NCI-H2081 treated with DMSO at 0.1 percent for 48 hours (cell line): ENCODE measurements around the gene SNRPA.

Experiments
- DNase-seq: peaks from one replicate; lab custom pipeline; 2025; lab: John Stamatoyannopoulos, UW

SNRPA gene

DNA sequence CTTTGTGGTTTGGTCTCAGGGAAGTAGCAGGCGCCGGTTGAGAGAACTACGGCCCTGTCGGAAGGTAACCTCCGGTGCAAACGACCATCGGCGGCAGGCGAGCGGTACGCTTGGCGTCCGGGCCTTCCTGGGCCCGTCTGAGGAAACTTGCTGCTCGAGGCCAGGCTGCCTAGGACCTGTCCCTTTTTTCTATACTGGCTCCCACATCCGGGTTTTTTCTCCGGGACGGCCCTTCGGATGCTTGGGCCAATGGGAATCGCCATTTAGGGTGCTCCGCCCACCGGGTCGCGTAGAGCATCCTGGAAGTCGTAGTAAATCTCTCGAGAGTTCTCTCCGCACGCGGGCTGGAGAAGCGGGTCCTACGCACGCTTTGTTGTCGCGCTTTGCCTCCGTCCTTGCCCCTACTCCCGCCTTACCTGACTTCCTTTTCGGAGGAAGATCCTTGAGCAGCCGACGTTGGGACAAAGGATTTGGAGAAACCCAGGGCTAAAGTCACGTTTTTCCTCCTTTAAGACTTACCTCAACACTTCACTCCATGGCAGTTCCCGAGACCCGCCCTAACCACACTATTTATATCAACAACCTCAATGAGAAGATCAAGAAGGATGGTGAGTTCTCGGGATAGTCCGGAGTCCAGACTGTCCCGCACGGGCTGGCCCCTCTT is at the start of gene SNRPA:
SNRPA (plus strand) TSS at position 330 of the 664 bp plus-strand sequence; CDS start at position 536, 206 bp downstream.
- peak; percentile 95 for DNase-seq

DNA sequence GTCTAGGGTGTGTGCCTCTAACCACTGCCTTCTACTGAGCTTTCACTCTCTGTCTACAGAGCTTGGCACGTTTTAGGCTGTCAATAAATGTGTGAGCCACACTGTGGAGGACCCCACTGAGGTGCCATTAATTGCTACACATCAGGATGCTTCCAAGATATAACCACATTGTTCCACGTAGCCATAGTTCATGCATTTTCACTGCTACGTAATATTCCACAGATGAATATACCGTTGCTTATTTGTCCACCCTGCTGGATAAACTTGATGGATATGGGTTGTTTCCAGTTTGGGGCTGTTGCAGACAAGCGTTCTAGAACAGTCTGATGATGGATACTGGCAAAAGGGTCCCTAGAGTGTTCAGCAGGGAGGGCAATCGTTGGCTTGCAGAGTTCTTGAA is 49.2 kb upstream of the SNRPA start:
- no peak for DNase-seq

DNA sequence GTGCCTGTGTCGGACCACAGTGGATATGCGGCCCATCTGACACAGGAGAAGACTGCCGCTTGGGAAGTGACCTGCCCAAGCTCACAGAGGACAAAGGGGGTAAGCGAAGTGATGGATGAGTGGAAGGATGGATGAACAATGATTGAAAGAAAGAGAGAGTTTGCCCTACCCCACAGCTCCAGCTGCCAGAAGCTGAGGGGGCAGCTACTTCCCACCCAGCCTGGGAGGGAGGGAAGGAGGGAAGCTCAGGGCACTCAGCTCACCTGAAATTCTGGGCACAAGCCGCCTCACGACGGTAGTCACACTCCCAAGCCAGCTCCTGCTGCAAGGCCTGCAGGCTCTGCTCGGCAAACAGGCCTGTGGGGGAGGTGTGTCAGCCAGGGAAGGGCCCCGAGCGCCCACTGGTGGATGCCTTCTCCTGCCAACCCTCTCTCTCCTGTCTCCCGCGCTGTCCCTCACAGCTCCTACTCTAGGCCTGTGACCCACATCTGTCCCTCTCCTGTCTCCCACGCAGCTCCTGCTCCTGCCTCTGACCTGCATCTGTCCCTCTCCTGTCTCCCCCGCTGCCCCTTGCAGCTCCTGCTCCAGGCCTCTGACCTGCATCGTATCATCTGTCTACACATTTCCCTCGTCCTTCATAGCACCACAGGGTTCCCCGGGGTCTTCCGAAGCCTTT is 48.5 kb upstream of the SNRPA start:
- DNase-seq, result no peak

DNA sequence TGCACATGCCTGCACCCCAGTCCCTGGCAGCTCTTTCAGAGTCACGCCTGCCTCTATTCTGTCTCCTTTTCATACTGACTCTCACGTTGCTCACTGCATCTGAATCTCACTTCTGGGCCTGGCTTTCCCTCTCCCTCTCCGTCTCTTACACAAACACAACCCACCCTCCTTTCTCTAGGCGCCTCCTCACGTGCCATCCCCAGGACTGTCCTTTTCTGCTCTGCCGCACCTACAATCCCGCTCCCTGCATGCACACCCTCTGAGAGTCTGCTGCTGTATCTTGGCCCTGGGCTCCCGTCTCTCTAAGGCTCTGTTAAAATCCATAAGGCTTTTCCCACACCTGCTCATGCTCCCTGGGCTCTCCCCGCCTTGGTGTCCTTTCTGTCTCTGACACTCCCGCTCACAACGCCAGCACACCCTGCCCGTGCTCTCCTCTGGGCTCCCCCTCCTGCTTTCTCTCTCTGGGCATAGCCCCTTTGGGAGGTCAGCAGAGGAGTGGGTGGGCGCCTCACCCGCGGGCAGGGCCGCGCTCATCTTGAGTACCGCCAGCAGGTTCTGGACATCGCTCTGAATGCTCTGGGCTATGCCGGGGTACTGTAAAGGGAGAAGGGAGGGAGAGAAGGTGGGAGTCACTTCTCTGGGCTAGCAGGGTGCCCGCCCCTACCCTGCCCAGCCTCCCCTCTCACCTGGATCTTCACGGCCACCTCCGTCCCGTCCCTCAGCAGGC is 47.8 kb upstream of the SNRPA start:
- no peak for DNase-seq

DNA sequence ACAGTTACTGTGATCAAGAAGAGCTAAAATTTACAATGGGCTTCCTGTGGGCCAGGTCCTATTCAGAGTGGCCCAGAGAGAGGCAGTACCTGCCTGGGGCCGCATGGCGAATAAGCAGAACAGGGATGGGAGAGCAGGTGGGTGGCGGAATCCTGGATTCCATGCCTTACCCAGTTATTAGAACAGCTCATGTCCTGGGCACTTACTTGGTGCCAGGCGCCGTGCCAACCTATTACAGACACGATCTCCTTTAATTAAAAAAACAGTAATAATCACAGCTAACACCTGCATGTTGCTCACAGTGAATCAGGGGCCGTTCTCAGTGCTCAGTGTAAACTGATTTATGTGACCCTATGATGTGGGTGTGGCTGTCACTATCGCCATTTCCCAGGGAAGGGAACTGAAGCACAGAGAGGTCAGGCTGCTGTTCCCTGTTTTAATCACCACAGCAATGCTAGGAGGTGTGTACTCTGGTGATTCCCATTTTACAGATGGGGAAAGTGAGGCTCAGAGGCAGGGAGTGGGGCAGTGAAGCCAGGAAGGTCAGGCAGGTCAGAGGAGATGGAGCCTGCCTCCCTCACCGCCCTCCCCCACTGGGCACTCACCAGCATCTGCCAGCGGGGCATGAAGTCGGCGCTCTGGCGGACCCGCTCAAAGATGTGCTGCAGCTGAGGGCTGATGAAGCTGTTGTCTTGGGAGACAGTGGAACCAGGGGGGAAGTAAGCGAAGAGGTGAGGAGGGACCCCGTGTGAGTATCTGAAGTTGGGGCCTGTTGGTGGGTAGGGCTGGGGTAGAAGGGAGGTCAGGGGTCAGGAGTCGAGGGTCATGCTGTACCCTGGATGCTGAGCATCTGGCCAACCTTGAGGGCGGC is 46.3 kb upstream of the SNRPA start:
- no peak for DNase-seq

DNA sequence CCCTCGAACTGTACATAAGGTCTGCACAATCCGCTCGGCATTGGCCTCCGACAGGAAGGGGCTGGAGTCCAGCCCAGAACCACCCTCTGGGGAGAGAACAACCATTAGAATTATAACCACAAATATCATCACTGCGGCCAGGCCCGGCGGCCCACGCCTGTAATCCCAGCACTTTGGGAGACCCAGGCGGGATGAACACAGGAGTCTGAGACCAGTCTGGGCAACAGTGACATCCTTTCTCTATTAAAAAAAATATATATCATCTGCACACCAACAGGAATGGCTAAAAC is 45.7 kb upstream of the SNRPA start:
- DNase-seq, result no peak

DNA sequence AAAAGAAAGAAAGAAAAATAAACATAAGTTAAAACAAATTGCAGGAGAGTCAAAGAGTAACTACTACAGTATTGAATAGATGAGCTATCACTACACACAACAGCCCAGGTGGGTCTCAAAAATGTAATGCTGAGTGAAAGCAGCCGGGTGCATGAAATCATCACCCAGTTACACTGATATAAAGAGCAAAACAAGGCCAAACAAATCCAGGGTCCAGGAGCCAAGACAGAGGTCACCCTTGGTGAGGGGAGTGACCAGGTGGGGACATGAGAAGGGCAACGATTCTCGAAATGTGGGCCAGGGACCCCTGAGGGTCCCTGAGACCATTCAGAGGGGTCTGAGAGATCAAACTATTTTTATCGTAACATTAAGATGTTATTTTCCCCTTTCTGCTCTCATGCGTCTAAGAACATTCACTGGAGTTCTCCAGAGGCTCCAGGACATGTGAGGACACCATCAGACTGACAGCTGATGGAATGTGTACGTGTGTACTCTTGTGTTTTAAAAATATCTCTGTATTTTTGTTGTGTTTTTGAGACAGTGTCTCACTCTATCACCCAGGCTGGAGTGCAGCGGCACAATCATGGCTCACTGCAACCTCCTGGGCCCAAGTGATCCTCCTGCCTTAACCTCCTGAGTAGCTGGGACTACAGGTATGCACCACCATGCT is 44.9 kb upstream of the SNRPA start:
- DNase-seq, result no peak

DNA sequence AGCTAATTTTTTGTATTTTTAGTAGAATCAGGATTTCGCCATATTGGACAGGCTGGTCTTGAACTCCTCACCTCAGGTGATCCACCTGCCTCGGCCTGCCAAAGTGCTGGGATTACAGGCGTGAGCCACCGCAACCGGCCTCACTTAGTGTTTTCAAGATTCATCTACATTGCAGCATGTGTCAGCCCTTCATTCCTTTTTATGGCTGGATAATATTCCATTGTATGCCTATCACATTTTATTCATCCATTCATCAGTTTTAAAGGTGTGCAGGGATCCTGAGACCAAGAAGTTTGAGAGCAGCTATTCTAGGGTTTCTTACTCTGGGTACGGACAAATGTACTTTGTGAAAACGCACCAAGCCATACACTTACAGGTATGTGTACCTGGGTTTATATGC is 43.4 kb upstream of the SNRPA start:
- no peak for DNase-seq

DNA sequence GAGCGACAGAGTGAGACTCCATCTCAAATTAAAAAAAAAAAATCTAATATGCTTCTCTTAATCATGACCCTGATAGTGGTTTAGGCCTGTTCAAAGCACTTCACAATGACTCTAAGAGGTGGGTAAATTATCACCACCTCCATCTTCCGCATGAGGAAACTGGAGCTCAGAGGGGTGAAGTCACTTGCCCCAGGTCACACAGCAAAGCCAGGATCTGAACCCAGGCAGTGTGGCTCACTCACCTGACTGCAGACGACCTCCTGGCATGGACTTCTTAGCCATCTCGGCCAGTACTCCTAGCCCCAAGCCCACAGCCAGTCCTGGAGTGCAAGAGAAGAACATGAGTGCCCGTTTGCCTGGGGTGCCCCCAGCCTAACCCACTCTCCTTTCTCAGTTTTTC is 41.2 kb upstream of the SNRPA start:
- no peak for DNase-seq

DNA sequence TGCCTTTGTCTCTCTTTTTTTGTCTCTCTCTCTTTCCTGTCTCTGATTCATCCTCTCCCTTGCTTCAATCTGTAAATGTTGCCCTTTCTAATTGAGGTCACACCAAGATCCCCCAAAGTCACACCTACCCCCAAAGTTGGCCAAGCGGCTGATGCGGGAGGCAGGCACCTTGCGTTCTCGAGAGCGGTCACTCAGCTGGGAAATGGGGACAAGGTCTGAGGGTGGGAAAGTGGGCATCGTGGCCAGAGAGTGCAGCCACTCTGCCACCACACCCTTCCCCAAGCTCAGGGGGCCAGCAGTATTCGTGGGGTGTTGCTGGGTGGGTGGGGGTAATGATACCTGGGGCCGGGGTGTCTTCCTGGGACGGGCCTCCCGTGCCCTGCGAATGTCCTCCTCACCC is 37.1 kb upstream of the SNRPA start:
- no peak for DNase-seq

DNA sequence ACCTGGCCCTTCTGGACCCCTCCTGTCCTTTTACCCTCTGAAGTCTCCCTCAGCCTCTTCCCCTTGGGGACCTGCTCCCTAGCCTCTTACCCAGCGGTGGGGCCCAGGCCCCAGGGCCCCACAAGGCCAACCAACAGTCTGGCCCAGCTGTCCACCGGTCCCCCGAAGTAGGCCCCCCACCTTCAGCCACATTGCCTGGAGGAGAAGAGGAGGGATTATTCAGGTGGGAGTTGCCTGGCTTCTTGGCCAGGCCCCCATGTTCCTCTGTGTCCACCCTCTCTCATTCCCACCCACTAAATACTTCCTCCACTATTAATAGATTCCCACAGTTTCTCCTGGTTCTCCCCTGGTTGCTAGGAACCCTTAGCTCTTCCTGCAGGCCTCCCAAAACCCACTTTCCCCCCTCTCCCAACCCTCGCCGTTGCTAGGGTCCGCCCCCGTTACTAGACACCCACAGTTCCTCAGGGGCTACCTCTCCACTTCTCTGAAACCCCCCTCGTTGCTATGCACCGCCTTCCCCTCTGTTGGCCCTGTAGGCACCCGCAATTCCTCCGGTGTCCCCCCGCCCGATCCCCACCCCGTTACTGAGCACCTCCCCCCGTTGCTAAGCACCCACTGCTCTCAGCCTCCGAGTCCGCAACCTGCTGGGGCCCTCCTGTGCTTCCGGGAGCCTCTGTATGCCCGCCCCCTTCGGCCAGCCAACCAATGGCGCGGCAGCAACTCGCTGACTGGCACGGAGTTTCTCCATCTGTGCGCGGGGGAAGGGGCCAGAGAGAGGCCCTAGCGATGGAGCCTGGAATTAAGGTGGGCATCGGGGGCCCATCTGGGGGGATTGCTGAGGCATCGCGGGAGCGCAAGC is 36.3 kb upstream of the SNRPA start:
- DNase-seq, result peak; percentile 56

DNA sequence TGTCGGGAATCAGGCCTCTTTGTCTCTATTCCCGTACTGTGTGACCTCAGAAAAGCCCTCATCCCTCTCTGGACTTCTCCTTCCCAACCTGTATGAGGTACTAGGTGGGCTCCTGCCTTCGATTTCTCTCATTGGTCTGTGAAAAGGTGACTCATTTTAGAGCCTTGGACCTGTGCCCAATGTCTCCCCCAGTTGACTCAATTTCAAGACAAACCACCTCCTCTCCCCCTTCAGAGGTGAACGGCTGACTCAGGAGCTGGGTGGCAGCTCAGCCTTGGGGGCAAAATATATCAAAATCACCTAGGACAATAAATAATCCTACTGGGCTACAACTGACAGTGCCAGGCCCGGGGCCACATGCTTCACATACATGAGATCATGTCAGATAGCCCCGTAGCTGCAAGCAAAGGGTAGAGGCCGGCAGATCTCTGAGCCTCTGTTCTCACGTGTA is 34.9 kb upstream of the SNRPA start:
- DNase-seq, result no peak

DNA sequence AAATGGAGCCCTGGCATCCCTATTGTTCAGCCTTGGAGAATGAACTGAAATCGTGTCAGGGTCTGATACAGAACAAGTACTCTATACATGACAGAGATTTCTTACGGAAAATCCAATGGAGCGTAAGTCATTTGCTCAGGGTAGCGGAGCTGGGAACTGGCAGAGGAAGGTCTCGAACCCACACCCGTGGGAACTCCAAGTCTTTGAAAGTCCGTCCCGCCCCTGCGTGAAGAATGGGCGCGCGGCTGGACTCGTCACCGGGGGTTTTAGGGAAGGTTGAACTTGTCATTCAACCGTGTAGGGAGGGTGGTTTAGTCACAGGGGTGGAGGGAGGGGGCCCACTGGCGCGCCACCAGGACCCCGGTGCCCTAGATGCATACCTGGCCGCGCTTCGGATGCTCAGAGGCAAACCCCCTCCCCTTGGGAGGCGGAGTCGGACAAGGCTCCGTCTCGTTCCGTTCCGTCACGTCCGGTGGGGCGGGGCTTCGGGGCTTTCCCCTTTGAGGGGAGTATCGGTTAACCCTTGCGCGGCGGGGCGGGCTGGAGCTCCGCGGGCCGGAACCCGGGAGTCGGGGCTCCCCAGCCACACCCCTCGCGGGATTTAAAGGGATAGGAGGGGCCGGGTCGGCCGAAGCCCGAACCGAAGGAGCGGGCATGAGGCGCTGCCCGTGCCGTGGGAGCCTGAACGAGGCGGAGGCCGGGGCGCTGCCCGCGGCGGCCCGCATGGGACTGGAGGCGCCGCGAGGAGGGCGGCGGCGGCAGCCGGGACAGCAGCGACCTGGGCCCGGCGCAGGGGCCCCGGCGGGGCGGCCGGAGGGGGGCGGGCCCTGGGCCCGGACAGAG is 34.3 kb upstream of the SNRPA start, which contains the start of the genes COQ8B and ITPKC:
COQ8B (minus strand) TSS at position 405 of the 843 bp plus-strand sequence. CDS start 2,254 bp downstream, outside the sequence.
ITPKC (plus strand) TSS at position 631 of the 843 bp plus-strand sequence; CDS start at position 655, 24 bp downstream.
- DNase-seq, result peak; percentile 61

DNA sequence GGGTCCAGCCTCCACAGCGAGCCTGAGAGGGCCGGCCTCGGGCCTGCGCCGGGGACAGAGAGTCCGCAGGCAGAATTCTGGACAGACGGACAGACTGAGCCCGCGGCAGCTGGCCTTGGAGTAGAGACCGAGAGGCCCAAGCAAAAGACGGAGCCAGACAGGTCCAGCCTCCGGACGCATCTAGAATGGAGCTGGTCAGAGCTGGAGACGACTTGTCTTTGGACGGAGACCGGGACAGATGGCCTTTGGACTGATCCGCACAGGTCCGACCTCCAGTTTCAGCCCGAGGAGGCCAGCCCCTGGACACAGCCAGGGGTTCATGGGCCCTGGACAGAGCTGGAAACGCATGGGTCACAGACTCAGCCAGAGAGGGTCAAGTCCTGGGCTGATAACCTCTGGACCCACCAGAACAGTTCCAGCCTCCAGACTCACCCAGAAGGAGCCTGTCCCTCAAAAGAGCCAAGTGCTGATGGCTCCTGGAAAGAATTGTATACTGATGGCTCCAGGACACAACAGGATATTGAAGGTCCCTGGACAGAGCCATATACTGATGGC is 33.6 kb upstream of the SNRPA start:
- no peak for DNase-seq

DNA sequence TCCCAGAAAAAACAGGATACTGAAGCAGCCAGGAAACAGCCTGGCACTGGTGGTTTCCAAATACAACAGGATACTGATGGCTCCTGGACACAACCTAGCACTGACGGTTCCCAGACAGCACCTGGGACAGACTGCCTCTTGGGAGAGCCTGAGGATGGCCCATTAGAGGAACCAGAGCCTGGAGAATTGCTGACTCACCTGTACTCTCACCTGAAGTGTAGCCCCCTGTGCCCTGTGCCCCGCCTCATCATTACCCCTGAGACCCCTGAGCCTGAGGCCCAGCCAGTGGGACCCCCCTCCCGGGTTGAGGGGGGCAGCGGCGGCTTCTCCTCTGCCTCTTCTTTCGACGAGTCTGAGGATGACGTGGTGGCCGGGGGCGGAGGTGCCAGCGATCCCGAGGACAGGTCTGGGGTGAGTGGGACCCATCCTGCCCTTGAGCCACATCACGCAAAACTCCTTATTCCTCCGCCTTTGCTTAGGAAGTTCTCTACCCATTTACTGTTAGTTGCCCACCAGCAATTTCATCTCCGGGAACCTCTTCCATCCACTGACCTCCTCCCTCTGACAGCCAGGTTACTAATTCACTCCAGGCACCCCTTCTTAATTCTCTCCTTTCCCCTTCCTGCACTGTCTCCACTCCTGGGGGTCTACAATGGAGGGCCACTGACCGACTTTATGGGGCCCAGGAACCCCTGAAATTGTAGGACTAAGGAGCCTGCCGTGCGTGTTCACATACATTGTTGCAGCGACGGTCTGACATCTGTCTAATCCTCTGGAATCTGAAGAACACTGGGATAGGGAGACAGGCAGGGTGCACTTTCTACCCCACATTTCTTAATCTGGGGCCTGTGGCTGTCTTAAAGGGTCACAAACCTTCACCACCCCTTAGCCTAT is 32.9 kb upstream of the SNRPA start:
- DNase-seq, result no peak

DNA sequence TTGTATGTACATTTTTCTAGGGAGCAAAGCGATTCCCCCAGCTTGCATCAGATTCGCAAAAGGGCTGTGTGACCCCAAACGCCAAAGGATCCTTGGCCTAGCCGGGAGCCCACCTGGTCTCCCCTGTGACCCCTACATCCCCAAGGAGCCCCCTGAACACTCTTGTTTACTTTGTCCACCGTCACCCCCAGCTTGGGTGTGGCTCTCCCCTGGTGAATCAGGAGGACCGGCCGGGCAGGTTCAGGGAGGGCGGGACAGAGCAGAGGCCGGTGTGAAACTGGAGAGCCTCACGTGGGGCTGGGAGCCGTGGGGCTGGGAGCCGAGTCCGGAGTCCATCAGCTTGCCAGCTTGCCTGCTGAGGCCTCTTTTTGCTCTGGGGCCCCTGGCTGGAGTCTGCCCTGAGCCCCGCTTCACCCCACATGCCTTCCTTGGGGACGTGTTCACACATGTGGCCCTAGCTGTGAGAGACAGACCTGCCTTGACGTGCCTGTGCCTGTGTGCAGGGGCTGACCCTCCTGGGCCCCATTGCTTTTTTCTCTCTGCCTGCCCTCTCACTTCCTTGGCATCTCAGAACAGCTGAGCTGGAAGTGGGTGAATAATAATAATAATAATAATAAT is 32.1 kb upstream of the SNRPA start:
- DNase-seq, result no peak

DNA sequence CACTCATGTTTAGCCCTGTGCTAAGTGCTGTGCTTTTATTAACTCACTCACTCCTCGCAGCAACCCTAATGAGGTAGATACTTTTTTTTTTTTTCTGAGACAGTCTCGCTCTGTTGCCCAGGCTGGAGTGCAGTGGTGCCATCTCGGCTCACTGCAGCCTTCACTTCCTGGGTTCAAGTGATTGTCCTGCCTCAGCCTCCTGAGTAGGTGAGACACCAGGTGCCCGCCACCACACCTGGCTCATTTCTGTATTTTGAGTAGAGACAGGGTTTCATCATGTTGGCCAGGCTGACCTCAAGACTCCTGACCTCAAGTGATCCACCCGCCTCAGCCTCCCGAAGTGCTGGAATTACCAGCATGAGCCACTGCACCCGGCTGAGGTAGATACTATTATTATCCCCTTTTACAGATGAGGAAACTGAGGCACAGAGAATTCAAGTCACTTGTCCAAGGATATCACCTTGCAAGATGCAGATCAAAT is 31.5 kb upstream of the SNRPA start:
- no peak for DNase-seq

DNA sequence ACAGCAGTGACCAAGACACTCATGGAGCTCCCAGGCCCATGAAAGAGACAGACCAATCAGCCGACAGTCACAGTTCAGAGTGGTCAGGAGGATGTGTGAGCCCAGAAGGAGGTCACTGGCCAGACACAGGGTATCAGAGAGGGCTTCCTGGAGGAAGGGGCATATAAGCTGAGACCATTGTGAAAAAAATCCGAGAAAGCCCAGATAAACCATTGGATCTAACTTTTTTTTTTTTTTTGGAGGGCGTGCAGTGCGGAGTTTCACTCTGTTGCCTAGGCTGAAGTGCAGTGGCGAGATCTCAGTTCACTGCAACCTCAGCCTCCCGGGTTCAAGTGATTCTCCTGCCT is 29.9 kb upstream of the SNRPA start:
- no peak for DNase-seq
